ENCODE results near the gene NELFCD.

NELFCD gene

DNA sequence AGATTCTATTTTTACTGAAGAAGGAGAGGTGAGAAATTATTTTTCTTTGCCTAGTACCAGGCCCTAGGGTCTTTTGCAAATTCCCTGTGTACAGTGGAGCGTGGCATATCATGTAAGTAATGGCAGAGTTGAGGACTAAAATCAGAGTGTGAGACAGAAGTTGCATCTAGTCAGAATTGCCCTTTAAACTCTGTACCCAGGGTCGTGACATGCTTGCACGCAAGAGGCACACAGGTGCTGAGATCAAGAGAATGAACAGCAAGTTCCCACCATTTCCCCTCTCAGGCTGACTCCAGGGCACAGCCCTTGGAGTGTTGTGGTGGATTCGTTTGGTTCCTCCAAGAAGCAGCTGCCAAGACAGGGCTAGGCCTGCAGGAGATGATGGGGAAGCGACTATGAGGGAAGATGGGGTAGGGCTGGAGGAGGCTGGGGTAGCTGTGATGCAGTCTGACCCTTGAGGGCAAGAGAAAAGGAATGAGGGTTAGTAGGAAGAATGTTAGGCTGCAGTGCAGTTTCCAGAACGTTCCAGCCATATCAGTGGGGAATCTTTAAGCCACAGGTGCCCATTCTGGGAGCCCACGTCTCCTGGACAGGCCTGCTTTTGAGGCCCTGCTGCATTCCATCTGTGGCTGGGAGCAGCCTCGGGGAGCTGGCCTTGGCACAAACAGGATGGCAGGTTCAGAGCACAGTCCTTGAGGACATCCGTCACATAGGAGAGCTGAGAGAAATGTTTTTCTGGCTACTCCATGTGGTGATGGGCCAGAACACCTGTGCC, 6.9 kb downstream of the NELFCD start:
- Histone ChIP-seq H3K27ac (no peak overlapping the region), H3K36me3 (ENCODE audit: control insufficient read depth, insufficient read depth, low read length) (no peaks in the 10 kb centered on the region)

DNA sequence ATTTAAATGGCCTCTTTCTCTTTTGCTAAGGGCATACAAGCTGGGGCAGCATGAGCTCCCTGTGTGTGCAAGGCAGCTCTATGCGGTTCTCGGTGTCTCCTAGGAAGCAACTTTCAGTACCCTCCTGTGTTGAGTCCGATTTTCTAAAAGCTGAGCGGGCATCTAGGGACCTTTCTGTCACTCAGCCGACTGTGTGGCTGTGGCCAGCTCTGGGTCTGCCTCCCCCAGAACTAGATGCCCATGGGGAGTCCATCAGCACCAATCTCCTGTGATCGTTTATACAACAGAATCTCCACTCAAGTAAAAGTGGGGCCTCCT, 7.5 kb downstream of the NELFCD start:
- H3K27me3 ChIP-seq (ENCODE audit: control insufficient read depth, insufficient read depth, low read length) = no peaks in the 10 kb centered on the region
- peaks cover 5% of the 10 kb centered on the region for H3K4me1 ChIP-seq
- no peak overlapping the region for H3K4me3 ChIP-seq (ENCODE audit: low read depth, low read length)
- no peaks in the 10 kb centered on the region for H3K79me2 ChIP-seq
- no peak overlapping the region for H3K9ac ChIP-seq
- H3K9me3 ChIP-seq (ENCODE audit: control insufficient read depth, low read length) = no peaks in the 10 kb centered on the region
- H3K4me2 ChIP-seq (ENCODE audit: low read length) = no peak overlapping the region
- no peak overlapping the region for H2AFZ ChIP-seq
- no peak overlapping the region for H3K27ac ChIP-seq
- TF ChIP-seq, protein P1, sequence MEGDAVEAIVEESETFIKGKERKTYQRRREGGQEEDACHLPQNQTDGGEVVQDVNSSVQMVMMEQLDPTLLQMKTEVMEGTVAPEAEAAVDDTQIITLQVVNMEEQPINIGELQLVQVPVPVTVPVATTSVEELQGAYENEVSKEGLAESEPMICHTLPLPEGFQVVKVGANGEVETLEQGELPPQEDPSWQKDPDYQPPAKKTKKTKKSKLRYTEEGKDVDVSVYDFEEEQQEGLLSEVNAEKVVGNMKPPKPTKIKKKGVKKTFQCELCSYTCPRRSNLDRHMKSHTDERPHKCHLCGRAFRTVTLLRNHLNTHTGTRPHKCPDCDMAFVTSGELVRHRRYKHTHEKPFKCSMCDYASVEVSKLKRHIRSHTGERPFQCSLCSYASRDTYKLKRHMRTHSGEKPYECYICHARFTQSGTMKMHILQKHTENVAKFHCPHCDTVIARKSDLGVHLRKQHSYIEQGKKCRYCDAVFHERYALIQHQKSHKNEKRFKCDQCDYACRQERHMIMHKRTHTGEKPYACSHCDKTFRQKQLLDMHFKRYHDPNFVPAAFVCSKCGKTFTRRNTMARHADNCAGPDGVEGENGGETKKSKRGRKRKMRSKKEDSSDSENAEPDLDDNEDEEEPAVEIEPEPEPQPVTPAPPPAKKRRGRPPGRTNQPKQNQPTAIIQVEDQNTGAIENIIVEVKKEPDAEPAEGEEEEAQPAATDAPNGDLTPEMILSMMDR (IDR thresholded peaks at IDR 0.05) = no peak
- no peaks in the 10 kb centered on the region for H3K36me3 ChIP-seq (ENCODE audit: control insufficient read depth, insufficient read depth, low read length)

More for the DNA sequence above, 6.9 kb downstream of the NELFCD start:
- H3K27me3 ChIP-seq (ENCODE audit: control insufficient read depth, insufficient read depth, low read length) = no peaks in the 10 kb centered on the region
- H2AFZ ChIP-seq = no peak overlapping the region
- no peaks in the 10 kb centered on the region for H3K4me1 ChIP-seq
- H3K79me2 ChIP-seq = no peaks in the 10 kb centered on the region
- H3K9ac ChIP-seq = no peak overlapping the region
- H3K4me2 ChIP-seq (ENCODE audit: low read length) = no peak overlapping the region
- no peak overlapping the region for H3K4me3 ChIP-seq (ENCODE audit: low read depth, low read length)
- TF ChIP-seq, protein P1 (IDR thresholded peaks at IDR 0.05) = no peak
- H3K9me3 ChIP-seq (ENCODE audit: control insufficient read depth, low read length) = no peaks in the 10 kb centered on the region

DNA sequence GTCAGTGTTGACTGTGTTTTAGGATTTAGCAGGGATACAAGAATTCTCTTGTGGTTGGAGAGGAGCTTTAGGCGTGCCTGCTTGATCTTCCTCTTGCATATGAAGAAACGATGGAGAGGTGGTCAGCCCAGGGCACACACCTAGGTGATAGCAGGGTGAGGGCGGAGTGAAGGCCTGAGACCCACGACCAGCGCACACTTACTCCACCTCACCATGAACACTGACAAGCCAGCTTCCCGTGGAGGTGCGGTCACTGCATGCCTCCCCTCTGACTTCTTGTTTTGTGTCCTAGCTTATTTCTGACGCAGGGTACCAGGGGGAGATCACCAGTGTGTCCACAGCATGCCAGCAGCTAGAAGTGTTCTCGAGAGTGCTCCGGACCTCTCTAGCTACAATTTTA, 8.1 kb downstream of the NELFCD start:
- no peaks in the 10 kb centered on the region for H3K9me3 ChIP-seq (ENCODE audit: control insufficient read depth, low read length)
- no peaks in the 10 kb centered on the region for H3K79me2 ChIP-seq
- H3K4me3 ChIP-seq (ENCODE audit: low read depth, low read length) = no peak overlapping the region
- H3K27ac ChIP-seq = no peak overlapping the region
- TF ChIP-seq, protein P1 (IDR thresholded peaks at IDR 0.05) = no peak
- no peaks in the 10 kb centered on the region for H3K36me3 ChIP-seq (ENCODE audit: control insufficient read depth, insufficient read depth, low read length)
- H3K9ac ChIP-seq = no peak overlapping the region
- H3K4me2 ChIP-seq (ENCODE audit: low read length) = no peak overlapping the region
- H3K4me1 ChIP-seq = peaks cover 8% of the 10 kb centered on the region
- H3K27me3 ChIP-seq (ENCODE audit: control insufficient read depth, insufficient read depth, low read length) = no peaks in the 10 kb centered on the region
- no peak overlapping the region for H2AFZ ChIP-seq

DNA sequence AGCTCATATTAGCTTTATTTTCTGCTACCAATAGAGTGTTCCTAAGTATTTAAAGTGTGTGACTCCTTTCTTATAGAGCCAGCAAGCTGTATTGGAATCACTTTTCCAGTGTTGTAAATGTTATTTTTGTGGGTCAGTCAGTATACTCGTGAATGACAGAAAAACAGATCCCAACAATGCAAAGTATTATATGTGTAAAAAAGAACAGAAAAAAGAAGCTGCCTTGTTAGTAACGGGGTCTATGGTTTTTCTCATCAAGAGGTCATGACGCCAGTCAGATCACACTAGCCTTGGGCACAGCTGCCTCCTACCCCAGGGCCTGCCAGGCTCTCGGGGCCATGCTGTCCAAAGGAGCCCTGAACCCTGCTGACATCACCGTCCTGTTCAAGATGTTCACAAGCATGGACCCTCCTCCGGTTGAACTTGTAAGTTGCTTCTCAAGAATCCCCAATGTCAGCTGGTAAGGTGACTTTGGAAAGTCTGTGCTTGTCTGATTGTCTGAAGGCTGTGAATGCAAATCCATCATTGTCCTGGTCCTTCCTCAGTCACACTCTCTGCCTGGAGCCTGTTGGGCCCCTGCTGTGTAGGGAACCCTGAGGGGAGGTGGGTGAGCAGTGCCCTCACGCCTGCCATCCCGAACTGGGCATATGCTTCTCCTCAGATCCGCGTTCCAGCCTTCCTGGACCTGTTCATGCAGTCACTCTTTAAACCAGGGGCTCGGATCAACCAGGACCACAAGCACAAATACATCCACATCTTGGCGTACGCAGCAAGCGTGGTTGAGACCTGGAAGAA, 9.8 kb downstream of the NELFCD start:
- H3K4me2 ChIP-seq (ENCODE audit: low read length) = no peak overlapping the region
- H3K79me2 ChIP-seq = no peaks in the 10 kb centered on the region
- H2AFZ ChIP-seq = no peak overlapping the region
- peaks cover 8% of the 10 kb centered on the region for H3K4me1 ChIP-seq
- H3K27me3 ChIP-seq (ENCODE audit: control insufficient read depth, insufficient read depth, low read length) = no peaks in the 10 kb centered on the region
- H3K36me3 ChIP-seq (ENCODE audit: control insufficient read depth, insufficient read depth, low read length) = no peaks in the 10 kb centered on the region
- no peaks in the 10 kb centered on the region for H3K9me3 ChIP-seq (ENCODE audit: control insufficient read depth, low read length)
- TF ChIP-seq, protein P1 (IDR thresholded peaks at IDR 0.05) = no peak
- no peak overlapping the region for H3K9ac ChIP-seq
- no peak overlapping the region for H3K4me3 ChIP-seq (ENCODE audit: low read depth, low read length)
- no peak overlapping the region for H3K27ac ChIP-seq
